Stimulated activated CD4-positive, alpha-beta T cell treated with anti-CD3 and anti-CD28 coated beads, Interleukin-4, amount 100 ng/mL, for 1 hour (primary cell): Measurements from ENCODE around the gene CGRRF1.

ENCODE experiments used
- DNase-seq: peaks from one replicate; pipeline ENCODE4 v3.0.0-alpha.2; 2020

Gene CGRRF1

GRCh38 chr14:54554401-54554800 is 44.7 kb downstream of the CGRRF1 start:
- no peak for DNase-seq

- DNase-seq, result no peak
Measured at GRCh38 chr14:54555651-54556050, 45.9 kb downstream of the CGRRF1 start.

- no peak for DNase-seq
Measured at GRCh38 chr14:54556535-54556934, 46.8 kb downstream of the CGRRF1 start.

GRCh38 chr14:54562334-54562733 is 52.6 kb downstream of the CGRRF1 start:
- DNase-seq, result no peak

GRCh38 chr14:54564071-54564867 is 54.6 kb downstream of the CGRRF1 start:
- no peak for DNase-seq

- DNase-seq, result peak; percentile 60
Measured at GRCh38 chr14:54564868-54565784, 55.4 kb downstream of the CGRRF1 start.

GRCh38 chr14:54565785-54566409 is 56.2 kb downstream of the CGRRF1 start:
- peak; percentile 74 for DNase-seq

- peak; percentile 62 for DNase-seq
Measured at GRCh38 chr14:54566410-54567223, 56.9 kb downstream of the CGRRF1 start, which contains the start of gene SAMD4A. TSS of gene SAMD4A (plus strand) at chr14:54567128. CDS start at chr14:54567917, 789 bp downstream.

GRCh38 chr14:54567224-54567638 is 57.5 kb downstream of the CGRRF1 start:
- DNase-seq, result no peak

GRCh38 chr14:54567639-54568561 is 58.2 kb downstream of the CGRRF1 start:
- DNase-seq, result peak; percentile 44

GRCh38 chr14:54568821-54569595 is 59.3 kb downstream of the CGRRF1 start:
- DNase-seq, result no peak

- DNase-seq, result no peak
Measured at GRCh38 chr14:54570047-54570446, 60.3 kb downstream of the CGRRF1 start.

- no peak for DNase-seq
Measured at GRCh38 chr14:54570631-54571415, 61.1 kb downstream of the CGRRF1 start.

GRCh38 chr14:54572316-54572715 is 62.6 kb downstream of the CGRRF1 start:
- no peak for DNase-seq

- DNase-seq, result no peak
Measured at GRCh38 chr14:54574528-54574927, 64.8 kb downstream of the CGRRF1 start.

- no peak for DNase-seq
Measured at GRCh38 chr14:54577494-54577893, 67.8 kb downstream of the CGRRF1 start.

GRCh38 chr14:54577977-54578376 is 68.3 kb downstream of the CGRRF1 start:
- no peak for DNase-seq

GRCh38 chr14:54579621-54580020 is 69.9 kb downstream of the CGRRF1 start:
- DNase-seq, result no peak

- DNase-seq, result no peak
Measured at GRCh38 chr14:54580933-54581332, 71.2 kb downstream of the CGRRF1 start.

GRCh38 chr14:54582334-54582733 is 72.6 kb downstream of the CGRRF1 start:
- no peak for DNase-seq
